GM11168 (cell line): ENCODE data around the gene AJUBA.
"Not testable (repeated sequence)": the region's sequence is repeated elsewhere in the genome, so short reads cannot be mapped to it uniquely, and the experiment has no call there.

ENCODE experiments used
- in situ Hi-C: fragments of 300-500 bp; cut with MboI; formaldehyde crosslinking; loops from one replicate; pipeline ENCODE4 v1.12.0; 2022; ENCODE audit warnings: low sequenced_read_pairs; ENCODE audit not compliant: unreplicated experiment

Gene AJUBA

GRCh38 chr14:22982477-22983245 lies at the start of gene AJUBA:
AJUBA (minus strand) TSS chr14:22982551; CDS start chr14:22982266, 285 bp downstream.
- in situ Hi-C loops = loop anchor here (10.0 kb wide), 1 partner anchor 588 kb away; no protein-coding TSS in a partner anchor

- in situ Hi-C loops = no loop called here
Observed at GRCh38 chr14:23030936-23031335, 48.6 kb upstream of the AJUBA start.

DNA sequence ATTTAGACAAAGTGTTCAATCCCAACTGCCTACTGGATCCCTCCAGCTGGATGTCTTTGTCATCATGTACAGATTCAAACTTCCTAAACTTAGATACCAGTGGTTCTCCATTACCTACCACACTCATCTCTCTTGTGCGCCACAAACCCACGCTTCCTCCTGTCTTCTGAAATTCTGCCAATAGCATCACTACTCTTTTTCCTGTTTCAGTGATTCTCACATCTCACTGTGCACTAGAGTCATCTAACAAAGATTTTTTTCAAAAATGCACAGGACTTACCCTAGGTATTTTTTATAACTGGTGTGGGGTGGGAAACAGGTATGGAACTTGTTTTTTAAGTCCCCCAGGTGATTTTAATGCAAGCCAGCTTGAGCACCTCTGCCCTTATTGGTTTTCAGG lies 46.4 kb upstream of the AJUBA start:
- in situ Hi-C loops = no loop called here

GRCh38 chr14:23025151-23025814 lies 42.9 kb upstream of the AJUBA start:
- in situ Hi-C loops = no loop called here

DNA sequence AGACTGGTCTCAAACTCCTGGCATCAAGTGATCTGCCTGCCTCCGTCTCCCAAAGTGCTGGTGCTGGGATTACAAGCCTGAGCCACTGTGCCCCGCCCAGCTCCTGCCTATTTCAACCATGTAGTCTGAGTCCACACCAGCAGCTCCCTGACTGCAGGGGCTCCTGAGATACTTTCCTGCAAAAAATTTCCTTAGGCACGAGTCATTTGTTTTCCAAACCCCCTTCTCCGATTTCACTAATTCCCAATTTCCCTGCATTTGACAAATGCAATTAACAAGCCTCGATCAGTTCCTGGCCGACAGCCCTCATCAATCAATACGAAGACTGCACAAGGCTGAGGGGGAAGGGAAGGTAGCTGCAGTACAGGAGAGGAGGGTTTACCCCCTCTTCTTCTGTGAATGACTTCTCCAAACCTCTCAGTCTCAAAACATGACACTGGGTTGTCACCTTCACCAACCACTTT lies 42.3 kb upstream of the AJUBA start:
- in situ Hi-C loops = no loop called here

DNA sequence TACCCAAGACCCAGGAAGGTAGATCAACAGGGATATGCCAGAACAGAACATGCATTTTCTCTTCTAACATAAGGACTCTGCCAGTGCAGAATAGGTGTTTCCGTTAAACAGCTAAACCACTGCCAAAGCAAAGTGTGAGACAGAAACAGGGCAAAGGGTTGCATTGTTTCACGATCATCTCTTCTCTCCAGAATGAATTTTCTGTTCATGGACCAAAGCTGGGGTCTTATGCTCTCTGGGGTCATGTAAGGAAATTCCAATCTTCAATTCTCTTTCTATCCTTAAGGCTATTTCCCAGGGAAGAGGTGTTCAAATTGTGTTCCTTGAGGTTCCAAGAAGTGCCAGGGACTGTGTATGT lies 41.4 kb upstream of the AJUBA start:
- in situ Hi-C loops = no loop called here

GRCh38 chr14:23023022-23023794 lies 40.9 kb upstream of the AJUBA start:
- in situ Hi-C loops = no loop called here

- in situ Hi-C loops = no loop called here
Observed at GRCh38 chr14:23021889-23022442, 39.6 kb upstream of the AJUBA start.

DNA sequence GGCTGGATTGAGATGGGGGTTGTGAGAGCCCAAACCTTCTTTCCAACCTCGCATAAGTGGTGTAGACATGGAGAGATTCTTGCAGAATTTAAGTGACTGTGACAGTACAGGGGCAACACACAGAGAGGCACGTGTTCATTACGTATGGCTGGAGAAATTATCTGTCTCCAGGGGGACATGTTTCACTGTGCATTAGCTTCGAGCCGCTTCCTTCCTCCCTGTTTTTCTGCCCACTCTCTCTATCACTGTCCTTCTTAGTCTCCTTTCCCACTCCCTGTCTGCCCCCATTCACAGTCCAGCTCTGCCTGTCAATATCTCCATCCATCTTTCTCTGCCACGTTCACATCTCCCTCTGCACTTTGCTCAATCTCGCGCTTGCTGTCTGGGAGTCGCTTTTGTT lies 39.1 kb upstream of the AJUBA start:
- in situ Hi-C loops = no loop called here

GRCh38 chr14:23020143-23021128 lies 38.1 kb upstream of the AJUBA start:
- in situ Hi-C loops = no loop called here

- in situ Hi-C loops = no loop called here
Observed at GRCh38 chr14:23018107-23018506, 35.8 kb upstream of the AJUBA start.

DNA sequence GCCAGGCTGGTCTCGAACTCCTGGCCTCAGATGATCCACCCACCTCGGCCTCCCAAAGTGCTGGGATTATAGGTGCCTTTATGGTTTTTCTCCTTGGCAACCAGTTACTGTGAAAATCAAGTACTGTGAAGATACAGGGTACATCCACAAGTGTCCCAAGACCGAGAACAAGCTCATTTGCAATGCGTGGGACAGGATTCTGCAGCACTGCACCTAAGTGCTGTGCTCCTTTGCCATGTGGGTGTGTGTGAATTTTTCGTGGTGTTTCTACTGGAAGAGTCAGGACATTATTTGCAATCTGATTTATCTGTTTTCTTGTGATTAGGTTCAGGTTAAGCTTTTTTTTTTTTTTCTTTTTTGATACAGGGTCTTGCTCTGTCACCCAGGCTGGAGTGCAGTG lies 34.7 kb upstream of the AJUBA start:
- in situ Hi-C loops = no loop called here

GRCh38 chr14:23015618-23016017 lies 33.3 kb upstream of the AJUBA start:
- in situ Hi-C loops = no loop called here

DNA sequence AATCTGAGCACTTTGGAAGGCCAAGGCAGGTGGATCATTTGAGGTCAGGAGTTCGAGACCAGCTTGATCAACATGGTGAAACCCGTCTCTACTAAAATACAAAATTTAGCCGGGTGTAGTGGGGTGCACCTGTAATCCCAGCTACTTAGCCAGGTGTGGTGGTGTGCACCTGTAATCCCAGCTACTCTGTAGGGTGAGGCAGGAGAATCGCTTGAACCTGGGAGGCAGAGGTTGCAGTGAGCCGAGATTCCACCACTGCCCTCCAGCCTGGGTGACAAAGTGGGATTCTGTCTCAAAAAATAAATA lies 31.4 kb upstream of the AJUBA start:
- in situ Hi-C loops = not testable (repeated sequence)

- in situ Hi-C loops = no loop called here
Observed at GRCh38 chr14:23013054-23013748, 30.9 kb upstream of the AJUBA start.

GRCh38 chr14:23009939-23010726 lies 27.8 kb upstream of the AJUBA start, which contains the start of gene C14orf93:
C14orf93 (minus strand) TSS chr14:23010143; CDS start chr14:22999023, 11,120 bp downstream.
- in situ Hi-C loops = no loop called here

DNA sequence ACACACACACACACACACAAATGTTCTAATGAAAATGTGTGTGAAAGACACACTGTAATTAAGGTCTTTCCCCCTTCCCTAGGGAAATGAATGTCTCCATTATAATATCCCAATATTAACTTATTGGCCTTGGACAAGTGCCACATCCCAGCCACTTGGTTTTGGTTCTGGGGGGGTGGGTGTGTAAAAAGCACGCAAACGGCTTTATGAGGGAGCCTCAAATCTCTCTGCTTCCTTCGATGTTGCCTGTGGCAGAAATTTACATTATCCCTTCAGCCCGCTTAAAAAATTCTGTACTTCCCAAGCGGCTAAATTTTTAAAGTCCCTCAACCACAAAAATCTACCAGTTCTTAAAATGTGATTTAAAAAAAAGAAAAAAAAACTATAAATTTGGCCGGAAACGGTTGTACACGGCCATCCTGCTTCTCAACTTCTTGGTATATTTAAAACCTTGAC lies 27.2 kb upstream of the AJUBA start:
- in situ Hi-C loops = no loop called here

GRCh38 chr14:23008831-23009230 lies 26.5 kb upstream of the AJUBA start:
- in situ Hi-C loops = no loop called here
